Liver (tissue), 3 donors: Measurements from ENCODE around the gene MEOX1.

Experiments used
- EGR1 ChIP-seq, 2 donors: IDR thresholded peaks; 2 replicates each; pipeline ENCODE4 v1.6.1; 2016 to 2018; ENCODE audit warnings: antibody characterized with exemption in 2 of 2, low read depth in 2 of 2
- NR2F2 ChIP-seq: IDR thresholded peaks from 2 replicates; pipeline ENCODE4 v1.6.1; 2016; ENCODE audit warnings: antibody characterized with exemption
- RAD21 ChIP-seq, 2 donors: IDR thresholded peaks; 2 replicates each; pipeline ENCODE4 v1.6.1; 2016; ENCODE audit warnings: antibody characterized with exemption in 2 of 2, mild to moderate bottlenecking in 2 of 2
- TAF1 ChIP-seq: conservative IDR thresholded peaks from 2 replicates; pipeline ENCODE4 v1.6.1; 2016; ENCODE audit warnings: antibody characterized with exemption, mild to moderate bottlenecking
- YY1 ChIP-seq: IDR thresholded peaks from 2 replicates; pipeline ENCODE4 v1.6.1; 2016; ENCODE audit warnings: antibody characterized with exemption, mild to moderate bottlenecking
- TF ChIP-seq, protein P1 (sequence below): fragments of 150-350 bp; IDR thresholded peaks from 2 replicates; pipeline ENCODE4 v1.5.1; 2017; ENCODE audit warnings: improper control_type of control experiment, low read depth, low read length; ENCODE audit not compliant: missing input control
- donor health status: healthy.
- donor health status: healthy.

DNA sequence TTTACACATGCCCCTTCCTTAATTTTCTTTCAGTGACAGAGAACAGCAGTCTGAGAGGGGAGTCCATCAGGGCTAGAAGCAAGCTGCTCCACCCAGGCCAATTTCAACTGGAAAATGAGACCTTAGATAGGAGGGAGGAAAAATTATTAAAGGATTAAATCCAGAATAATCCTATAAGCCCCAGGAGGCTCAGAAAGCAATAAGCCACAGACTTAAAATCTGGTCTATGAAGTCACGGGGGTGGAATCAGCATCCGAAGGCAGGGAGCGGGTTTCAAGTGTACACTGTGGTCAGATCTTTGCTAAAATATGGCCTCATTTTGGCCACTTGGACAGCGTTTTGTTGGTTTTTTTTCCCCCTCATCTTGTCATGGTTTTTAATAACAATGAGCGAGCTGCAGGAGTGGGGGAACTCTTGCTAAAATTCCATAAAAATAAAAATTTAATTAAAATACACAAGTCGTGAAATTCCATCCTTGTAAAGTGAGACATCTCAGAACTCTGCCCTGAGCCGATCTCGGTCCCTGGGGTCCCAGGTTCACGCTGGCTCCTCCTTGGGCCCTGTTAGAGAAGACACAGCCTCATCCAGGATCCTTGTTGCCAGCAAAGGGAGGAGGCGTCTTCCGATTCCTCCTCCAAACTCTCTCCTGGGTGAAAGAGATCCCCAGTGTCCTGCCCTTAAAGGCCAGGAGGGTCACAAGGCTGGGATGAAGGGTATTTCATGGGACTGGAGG, 63.9 kb downstream of the MEOX1 start:
- TF ChIP-seq, protein P1, sequence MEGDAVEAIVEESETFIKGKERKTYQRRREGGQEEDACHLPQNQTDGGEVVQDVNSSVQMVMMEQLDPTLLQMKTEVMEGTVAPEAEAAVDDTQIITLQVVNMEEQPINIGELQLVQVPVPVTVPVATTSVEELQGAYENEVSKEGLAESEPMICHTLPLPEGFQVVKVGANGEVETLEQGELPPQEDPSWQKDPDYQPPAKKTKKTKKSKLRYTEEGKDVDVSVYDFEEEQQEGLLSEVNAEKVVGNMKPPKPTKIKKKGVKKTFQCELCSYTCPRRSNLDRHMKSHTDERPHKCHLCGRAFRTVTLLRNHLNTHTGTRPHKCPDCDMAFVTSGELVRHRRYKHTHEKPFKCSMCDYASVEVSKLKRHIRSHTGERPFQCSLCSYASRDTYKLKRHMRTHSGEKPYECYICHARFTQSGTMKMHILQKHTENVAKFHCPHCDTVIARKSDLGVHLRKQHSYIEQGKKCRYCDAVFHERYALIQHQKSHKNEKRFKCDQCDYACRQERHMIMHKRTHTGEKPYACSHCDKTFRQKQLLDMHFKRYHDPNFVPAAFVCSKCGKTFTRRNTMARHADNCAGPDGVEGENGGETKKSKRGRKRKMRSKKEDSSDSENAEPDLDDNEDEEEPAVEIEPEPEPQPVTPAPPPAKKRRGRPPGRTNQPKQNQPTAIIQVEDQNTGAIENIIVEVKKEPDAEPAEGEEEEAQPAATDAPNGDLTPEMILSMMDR = no peak
- TF ChIP-seq TAF1 (no peak), EGR1 (IDR thresholded peaks at IDR 0.05; ENCODE audit: low read depth in 2 of 2) (no peak), NR2F2 (no peak), YY1 (no peak), RAD21 (IDR thresholded peaks at IDR 0.05) (no peak)
